MCF 10A (cell line): ENCODE measurements around the gene CCL22. TPM values are rescaled to one million over a fixed set of nuclear protein-coding genes. Genes with fewer than 3 reads are reported as not detected.
"Not testable (repeated sequence)": the region's sequence is repeated elsewhere in the genome, so short reads cannot be mapped to it uniquely, and the experiment has no call there.

Experiments used
- BruUV-seq: library from RNA; stranded (reverse); fragments of 400-500 nt; replicated peaks from 2 replicates; lab custom pipeline; 2021; lab: Mats Ljungman, UMichigan
- CTCF ChIA-PET: fragments of 300-600 bp; sonication (Branson Sonifier 250); formaldehyde crosslinking; extraction: SDS; loops from one replicate; lab custom pipeline; 2021; ENCODE audit warnings: antibody characterized with exemption, inconsistent platforms; lab: Yijun Ruan, JAX
- POLR2A ChIA-PET: fragments of 300-600, 350-650 bp; sonication (Branson Sonifier 250); formaldehyde crosslinking; extraction: SDS; loops from one replicate; lab custom pipeline; 2020; ENCODE audit warnings: antibody characterized with exemption, inconsistent platforms; lab: Yijun Ruan, JAX
- DNase-seq: peaks from one replicate; pipeline ENCODE4 v3.0.0-alpha.2; 2018; ENCODE audit not compliant: unreplicated experiment
- H3K27ac Mint-ChIP-seq: one replicate; pipeline ENCODE4 v1.8.0; 2022; ENCODE audit warnings: mild to moderate bottlenecking, low read depth, mixed read lengths; ENCODE audit not compliant: unreplicated experiment
- H3K27me3 Mint-ChIP-seq: one replicate; pipeline ENCODE4 v1.8.0; 2022; ENCODE audit warnings: mixed read lengths; ENCODE audit not compliant: insufficient read depth, unreplicated experiment
- H3K36me3 Mint-ChIP-seq: one replicate; pipeline ENCODE4 v1.8.0; 2022; ENCODE audit warnings: mild to moderate bottlenecking, moderate library complexity, mixed read lengths; ENCODE audit not compliant: insufficient read depth, unreplicated experiment
- H3K4me1 Mint-ChIP-seq: one replicate; pipeline ENCODE4 v1.8.0; 2022; ENCODE audit warnings: mixed read lengths; ENCODE audit not compliant: insufficient read depth, unreplicated experiment
- H3K4me3 Mint-ChIP-seq: one replicate; pipeline ENCODE4 v1.8.0; 2022; ENCODE audit warnings: mild to moderate bottlenecking, moderate library complexity, mixed read lengths; ENCODE audit not compliant: unreplicated experiment
- H3K9me3 Mint-ChIP-seq: one replicate; pipeline ENCODE4 v1.8.0; 2022; ENCODE audit warnings: mixed read lengths; ENCODE audit not compliant: unreplicated experiment
- intact Hi-C: fragments of 100-400 bp; cut with micrococcal nuclease; formaldehyde crosslinking; loops from 2 replicates; pipeline ENCODE4 v1.14.1; 2022
- total RNA-seq: library from RNA; stranded (reverse); gene quantifications from 2 replicates; pipeline ENCODE4 v1.2.3, GENCODE V29; 2022
- TF ChIP-seq, protein P1 (sequence below): fragments of 200-600 bp; IDR thresholded peaks from one replicate; pipeline ENCODE4 v1.8.0; 2022; ENCODE audit warnings: antibody characterized with exemption, mild to moderate bottlenecking; ENCODE audit not compliant: unreplicated experiment

The CCL22 gene
- total RNA-seq, 1 experiment from 2014 or later: not detected

- H3K36me3 Mint-ChIP-seq: no peaks in the 10 kb centered on the region
Measured at GRCh38 chr16:57333402-57333801, 25.2 kb upstream of the CCL22 start.

GRCh38 chr16:57335366-57335765 is 23.2 kb upstream of the CCL22 start:
- TF ChIP-seq, protein P1, sequence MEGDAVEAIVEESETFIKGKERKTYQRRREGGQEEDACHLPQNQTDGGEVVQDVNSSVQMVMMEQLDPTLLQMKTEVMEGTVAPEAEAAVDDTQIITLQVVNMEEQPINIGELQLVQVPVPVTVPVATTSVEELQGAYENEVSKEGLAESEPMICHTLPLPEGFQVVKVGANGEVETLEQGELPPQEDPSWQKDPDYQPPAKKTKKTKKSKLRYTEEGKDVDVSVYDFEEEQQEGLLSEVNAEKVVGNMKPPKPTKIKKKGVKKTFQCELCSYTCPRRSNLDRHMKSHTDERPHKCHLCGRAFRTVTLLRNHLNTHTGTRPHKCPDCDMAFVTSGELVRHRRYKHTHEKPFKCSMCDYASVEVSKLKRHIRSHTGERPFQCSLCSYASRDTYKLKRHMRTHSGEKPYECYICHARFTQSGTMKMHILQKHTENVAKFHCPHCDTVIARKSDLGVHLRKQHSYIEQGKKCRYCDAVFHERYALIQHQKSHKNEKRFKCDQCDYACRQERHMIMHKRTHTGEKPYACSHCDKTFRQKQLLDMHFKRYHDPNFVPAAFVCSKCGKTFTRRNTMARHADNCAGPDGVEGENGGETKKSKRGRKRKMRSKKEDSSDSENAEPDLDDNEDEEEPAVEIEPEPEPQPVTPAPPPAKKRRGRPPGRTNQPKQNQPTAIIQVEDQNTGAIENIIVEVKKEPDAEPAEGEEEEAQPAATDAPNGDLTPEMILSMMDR: no peak
- H3K9me3 Mint-ChIP-seq: no peaks in the 10 kb centered on the region
- ChIA-PET CTCF (no interaction called here), POLR2A (no interaction called here)
- no peak for DNase-seq
- intact Hi-C loops: no loop called here
- BruUV-seq: no TSS peak
- no peak overlapping the region for H3K4me3 Mint-ChIP-seq
- no peaks in the 10 kb centered on the region for H3K36me3 Mint-ChIP-seq
- H3K27ac Mint-ChIP-seq: no peak overlapping the region
- no peaks in the 10 kb centered on the region for H3K27me3 Mint-ChIP-seq
- no peaks in the 10 kb centered on the region for H3K4me1 Mint-ChIP-seq

More at GRCh38 chr16:57333402-57333801, 25.2 kb upstream of the CCL22 start:
- no peak overlapping the region for H3K4me3 Mint-ChIP-seq
- H3K9me3 Mint-ChIP-seq: no peaks in the 10 kb centered on the region
- H3K27ac Mint-ChIP-seq: no peak overlapping the region
- intact Hi-C loops: no loop called here
- DNase-seq: no peak
- no peaks in the 10 kb centered on the region for H3K4me1 Mint-ChIP-seq
- TF ChIP-seq, protein P1: no peak
- POLR2A ChIA-PET: interaction anchor here (0.6 kb wide), 1 partner anchor 37 kb away, joined by 3 read pairs; no protein-coding TSS in a partner anchor
- no TSS peak for BruUV-seq
- CTCF ChIA-PET: interaction anchor here (0.6 to 1.9 kb wide), 2 partner anchors 84 to 140 kb away, joined by 4 to 7 read pairs; no protein-coding TSS in a partner anchor
- H3K27me3 Mint-ChIP-seq: no peaks in the 10 kb centered on the region

- intact Hi-C loops: no loop called here
- H3K36me3 Mint-ChIP-seq: no peaks in the 10 kb centered on the region
- H3K4me3 Mint-ChIP-seq: no peak overlapping the region
- ChIA-PET CTCF (interaction anchor here (0.6 kb wide), 1 partner anchor 72 kb away, joined by 3 read pairs; no protein-coding TSS in a partner anchor), POLR2A (interaction anchor here (0.7 to 1.4 kb wide), 4 partner anchors 17 to 106 kb away, joined by 3 to 6 read pairs (median 6); partner anchors contain the start of genes CIAPIN1 and COQ9)
- H3K27ac Mint-ChIP-seq: no peak overlapping the region
- no peaks in the 10 kb centered on the region for H3K9me3 Mint-ChIP-seq
- TF ChIP-seq, protein P1: no peak
- H3K4me1 Mint-ChIP-seq: peaks cover 19% of the 10 kb centered on the region
- DNase-seq: no peak
- no TSS peak for BruUV-seq
- no peaks in the 10 kb centered on the region for H3K27me3 Mint-ChIP-seq
Measured at GRCh38 chr16:57341062-57341440, 17.5 kb upstream of the CCL22 start.

GRCh38 chr16:57341441-57342303 is 16.9 kb upstream of the CCL22 start:
- POLR2A ChIA-PET: interaction anchor here (0.7 to 1.4 kb wide), 5 partner anchors 18 to 106 kb away, joined by 3 to 6 read pairs (median 5); partner anchors contain the start of genes CIAPIN1 and COQ9

DNA sequence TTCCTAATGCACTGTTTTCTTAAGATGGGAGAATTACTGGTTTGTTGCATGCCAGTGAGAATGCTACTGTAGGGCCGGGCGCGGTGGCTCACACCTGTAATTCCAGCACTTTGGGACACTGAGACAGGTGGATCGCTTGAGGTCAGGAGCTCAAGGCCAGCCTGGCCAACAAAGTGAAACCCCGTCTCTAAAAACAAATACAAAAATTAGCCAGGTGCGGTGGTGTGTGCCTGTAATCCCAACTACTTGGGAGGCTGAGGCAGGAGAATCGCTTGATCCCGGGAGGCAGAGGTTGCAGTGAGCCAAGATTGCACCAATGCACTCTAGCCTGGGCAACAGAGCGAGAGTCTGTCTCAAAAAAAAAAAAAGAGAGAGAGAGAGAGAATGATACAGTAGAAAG is 16.0 kb upstream of the CCL22 start:
- POLR2A ChIA-PET: interaction anchor here (1.4 kb wide), 1 partner anchor 105 kb away, joined by 6 read pairs; the partner anchor contains the start of genes CIAPIN1 and COQ9
- H3K27ac Mint-ChIP-seq, DNase-seq, BruUV-seq, intact Hi-C loops, H3K9me3 Mint-ChIP-seq, H3K36me3 Mint-ChIP-seq, H3K4me3 Mint-ChIP-seq, CTCF ChIA-PET: not testable (repeated sequence)
- Mint-ChIP-seq H3K4me1 (peaks cover 19% of the 10 kb centered on the region), H3K27me3 (peaks cover 11% of the 10 kb centered on the region)

More at GRCh38 chr16:57341441-57342303, 16.9 kb upstream of the CCL22 start:
- intact Hi-C loops: no loop called here
- TF ChIP-seq, protein P1: no peak
- no TSS peak for BruUV-seq
- no peaks in the 10 kb centered on the region for H3K36me3 Mint-ChIP-seq
- CTCF ChIA-PET: interaction anchor here (0.6 to 0.7 kb wide), 2 partner anchors 71 to 76 kb away, joined by 3 to 4 read pairs; no protein-coding TSS in a partner anchor
- H3K27me3 Mint-ChIP-seq: peaks cover 2% of the 10 kb centered on the region
- H3K27ac Mint-ChIP-seq: no peak overlapping the region
- no peak overlapping the region for H3K4me3 Mint-ChIP-seq
- H3K4me1 Mint-ChIP-seq: peaks cover 19% of the 10 kb centered on the region
- H3K9me3 Mint-ChIP-seq: no peaks in the 10 kb centered on the region
- peak; percentile 98 for DNase-seq
